ENCODE measurements around the gene PCDHGB3.
"Not testable (repeated sequence)": the region's sequence is repeated elsewhere in the genome, so short reads cannot be mapped to it uniquely, and the experiment has no call there.

The PCDHGB3 gene

GRCh38 chr5:141392429-141393198, 22.6 kb downstream of the PCDHGB3 start, which contains the start of gene PCDHGA8:
Gene PCDHGA8, plus strand, starts transcription at chr5:141392633. Its CDS starts 181 bp downstream, at chr5:141392814.
- no peak for DNase-seq (ENCODE audit: low read depth)

GRCh38 chr5:141393267-141393666, 23.2 kb downstream of the PCDHGB3 start:
- no peak for DNase-seq (ENCODE audit: low read depth)

GRCh38 chr5:141394401-141395187, 24.6 kb downstream of the PCDHGB3 start:
- DNase-seq (ENCODE audit: low read depth): not testable (repeated sequence)

- DNase-seq (ENCODE audit: low read depth): peak; percentile 27
Measured at GRCh38 chr5:141397756-141398551, 27.9 kb downstream of the PCDHGB3 start, which contains the start of gene PCDHGB5. Gene PCDHGB5, plus strand, starts transcription at chr5:141397947. Its CDS starts 181 bp downstream, at chr5:141398128.

GRCh38 chr5:141398608-141399007, 28.6 kb downstream of the PCDHGB3 start:
- no peak for DNase-seq (ENCODE audit: low read depth)

- no peak for DNase-seq (ENCODE audit: low read depth)
Measured at GRCh38 chr5:141399555-141400258, 29.7 kb downstream of the PCDHGB3 start.

GRCh38 chr5:141402553-141403243, 32.7 kb downstream of the PCDHGB3 start, which contains the start of gene PCDHGA9:
Gene PCDHGA9, plus strand, starts transcription at chr5:141402778. Its CDS starts 175 bp downstream, at chr5:141402953.
- no peak for DNase-seq (ENCODE audit: low read depth)

- DNase-seq (ENCODE audit: low read depth): no peak
Measured at GRCh38 chr5:141403387-141403786, 33.3 kb downstream of the PCDHGB3 start.

- peak; percentile 24 for DNase-seq (ENCODE audit: low read depth)
Measured at GRCh38 chr5:141407790-141408505, 37.9 kb downstream of the PCDHGB3 start, which contains the start of gene PCDHGB6. Gene PCDHGB6, plus strand, starts transcription at chr5:141408021. Its CDS starts 182 bp downstream, at chr5:141408203.

- DNase-seq (ENCODE audit: low read depth): no peak
Measured at GRCh38 chr5:141409598-141410306, 39.7 kb downstream of the PCDHGB3 start.

GRCh38 chr5:141411575-141411974, 41.5 kb downstream of the PCDHGB3 start:
- no peak for DNase-seq (ENCODE audit: low read depth)

GRCh38 chr5:141412854-141413539, 43.0 kb downstream of the PCDHGB3 start, which contains the start of gene PCDHGA10:
Gene PCDHGA10, plus strand, starts transcription at chr5:141412987. Its CDS starts 189 bp downstream, at chr5:141413176.
- peak; percentile 43 for DNase-seq (ENCODE audit: low read depth)

GRCh38 chr5:141413540-141414069, 43.6 kb downstream of the PCDHGB3 start:
- no peak for DNase-seq (ENCODE audit: low read depth)

GRCh38 chr5:141414548-141415274, 44.7 kb downstream of the PCDHGB3 start:
- not testable (repeated sequence) for DNase-seq (ENCODE audit: low read depth)

GRCh38 chr5:141415275-141415618, 45.2 kb downstream of the PCDHGB3 start:
- DNase-seq (ENCODE audit: low read depth): not testable (repeated sequence)

GRCh38 chr5:141417494-141418172, 47.6 kb downstream of the PCDHGB3 start, which contains the start of gene PCDHGB7:
Gene PCDHGB7, plus strand, starts transcription at chr5:141417677. Its CDS starts 183 bp downstream, at chr5:141417860.
- peak; percentile 33 for DNase-seq (ENCODE audit: low read depth)

All from activated T-cell treated with anti-CD3 and anti-CD28 coated beads for 24 hours (primary cell).